Endothelial cell of umbilical vein (primary cell): ENCODE data around the gene ILKAP.

Source experiments
- CTCF ChIP-seq, 2 donors: IDR thresholded peaks; 1 replicate in 1 of 2; 2 replicates in 1 of 2; pipeline ENCODE4 v1.5.1; 2011; ENCODE audit warnings: low read length in 2 of 2, mild to moderate bottlenecking in 2 of 2, moderate library complexity in 2 of 2, control low read depth in 1 of 2, inconsistent platforms in 1 of 2, low read depth in 1 of 2; ENCODE audit not compliant: insufficient read depth in 1 of 2; ENCODE audit errors: extremely low read depth in 1 of 2
- EZH2 ChIP-seq: IDR thresholded peaks from 2 replicates; pipeline ENCODE4 v1.6.1; 2012; ENCODE audit warnings: borderline replicate concordance, low read depth, mild to moderate bottlenecking, moderate library complexity, low read length, inconsistent platforms; ENCODE audit not compliant: severe bottlenecking
- POLR2A ChIP-seq: IDR thresholded peaks from 2 replicates; pipeline ENCODE4 v1.6.1; 2012; ENCODE audit warnings: low read depth, mild to moderate bottlenecking, control low read depth, low read length
- POLR2AphosphoS5 ChIP-seq: IDR thresholded peaks from 2 replicates; pipeline ENCODE4 v1.6.1; 2012; ENCODE audit warnings: low read depth, mild to moderate bottlenecking, control low read depth, low read length, moderate library complexity; ENCODE audit not compliant: insufficient read depth

- no peak for TF ChIP-seq POLR2A
- TF ChIP-seq CTCF (IDR thresholded peaks at IDR 0.05; ENCODE audit: extremely low read depth in 1 of 2, insufficient read depth in 1 of 2, low read depth in 1 of 2, low read length in 2 of 2) = no peak
- no peak for TF ChIP-seq EZH2
- TF ChIP-seq POLR2AphosphoS5 = no peak
These were observed 38.6 kb downstream of the ILKAP start for GRCh38 chr2:238164906-238165287.
